HepG2 (cell line): ENCODE results near the gene FBXO2. TPM values are rescaled to one million over a fixed set of nuclear protein-coding genes. Genes with fewer than 3 reads are reported as not detected.
A peak's percentile ranks its signal among the peaks of the same experiment; 100 is the strongest.

Experiments used
- ATAC-seq: fragments of 200-7000 bp; cut with Tn5 transposase; 3 replicates; pipeline ENCODE4 v1.9.1; 2020; ENCODE audit warnings: mild to moderate bottlenecking, moderate library complexity
- BruUV-seq: library from RNA; stranded (reverse); fragments of 400-500 nt; replicated peaks from 2 replicates; lab custom pipeline; 2021; lab: Mats Ljungman, UMichigan
- CTCF ChIA-PET: fragments of 300-600 bp; formaldehyde crosslinking; extraction: SDS; loops from one replicate; lab custom pipeline; 2021; ENCODE audit warnings: low total read pairs, inconsistent platforms, low intra/inter-chr PET ratio; lab: Yijun Ruan, JAX
- POLR2A ChIA-PET: fragments of 350-600 bp; sonication (Branson Sonifier 250); formaldehyde crosslinking; loops from one replicate; lab custom pipeline; 2020; ENCODE audit warnings: antibody characterized with exemption, inconsistent platforms; lab: Yijun Ruan, JAX
- DNase-seq: peaks from one replicate; pipeline ENCODE4 v3.0.0-alpha.2; 2015; ENCODE audit warnings: low spot score
- FAIRE-seq: peaks from 3 replicates; lab custom pipeline; 2011; peaks lifted over from hg19 to GRCh38; lab: Jason Lieb, UNC
- H2AFZ ChIP-seq: one replicate; pipeline ENCODE4 v1.6.1; 2011; ENCODE audit warnings: low read length, inconsistent platforms
- H3K27ac ChIP-seq: fragments of 300-600 bp; 3 replicates; pipeline ENCODE4 v1.8.0; 2011; ENCODE audit warnings: mixed run types, mild to moderate bottlenecking, mixed read lengths, low read length, inconsistent platforms; ENCODE audit not compliant: insufficient read depth; ENCODE audit errors: extremely low read length
- H3K27me3 ChIP-seq, 2 experiments: fragments of 200-600 bp in 1 of 2; 2 replicates in 1 of 2; 3 replicates in 1 of 2; pipeline versions ENCODE4 v1.6.0 to v1.8.0; 2011; ENCODE audit warnings: low read length in 2 of 2, mild to moderate bottlenecking in 2 of 2, moderate library complexity in 2 of 2, inconsistent platforms in 1 of 2; ENCODE audit not compliant: insufficient read depth in 2 of 2, control insufficient read depth in 1 of 2
- H3K36me3 ChIP-seq, 2 experiments: fragments of 200-600 bp in 1 of 2; replicated peaks in 1 of 2; 2 replicates in 1 of 2; 3 replicates in 1 of 2; pipeline versions ENCODE4 v1.5.1 to v1.8.0; 2011; ENCODE audit warnings: low read length in 2 of 2, inconsistent platforms in 1 of 2; ENCODE audit not compliant: insufficient read depth in 2 of 2, control insufficient read depth in 1 of 2
- H3K4me1 ChIP-seq: 2 replicates; pipeline ENCODE4 v1.5.1; 2012; ENCODE audit warnings: low read length, inconsistent platforms; ENCODE audit not compliant: insufficient read depth
- H3K4me2 ChIP-seq: 2 replicates; pipeline ENCODE4 v1.6.0; 2011; ENCODE audit warnings: low read depth, low read length, inconsistent platforms
- H3K4me3 ChIP-seq, 3 experiments: fragments of 200-600 bp in 1 of 3; sonication (generic), shearing (Covaris generic) in 1 of 3; replicated peaks in 1 of 3; 2 replicates each; pipeline ENCODE4 v1.5.1; 2011 to 2016; ENCODE audit warnings: low read length in 3 of 3, inconsistent platforms in 2 of 3, low read depth in 2 of 3, mild to moderate bottlenecking in 2 of 3, control low read depth in 1 of 3, mixed read lengths in 1 of 3; ENCODE audit not compliant: insufficient read depth in 1 of 3
- H3K79me2 ChIP-seq: one replicate; pipeline ENCODE4 v1.6.1; 2011; ENCODE audit warnings: low read length, inconsistent platforms; ENCODE audit not compliant: insufficient read depth
- H3K9ac ChIP-seq: 2 replicates; pipeline ENCODE4 v1.6.0; 2011; ENCODE audit warnings: mild to moderate bottlenecking, low read depth, low read length, inconsistent platforms; ENCODE audit not compliant: insufficient read depth
- H3K9me3 ChIP-seq: 2 replicates; pipeline ENCODE4 v1.5.1; 2012; ENCODE audit warnings: mild to moderate bottlenecking, low read length
- H4K20me1 ChIP-seq: 2 replicates; pipeline ENCODE4 v1.6.0; 2011; ENCODE audit warnings: inconsistent platforms, mild to moderate bottlenecking, low read length, moderate library complexity; ENCODE audit not compliant: insufficient read depth
- ARID4A ChIP-seq: sonication (generic); formaldehyde crosslinking; IDR thresholded peaks from 2 replicates; pipeline ENCODE4 v1.5.0; 2020; ENCODE audit warnings: mild to moderate bottlenecking, missing genetic modification reagents, borderline replicate concordance
- CEBPZ ChIP-seq: IDR thresholded peaks from 2 replicates; pipeline ENCODE4 v1.6.1; 2012; ENCODE audit warnings: low read length, improper control_type of control experiment
- MIXL1 ChIP-seq: IDR thresholded peaks from 2 replicates; pipeline ENCODE4 v1.6.1; 2016
- SNAPC2 ChIP-seq: sonication (generic); formaldehyde crosslinking; IDR thresholded peaks from 2 replicates; pipeline ENCODE4 v1.8.1; 2022; ENCODE audit warnings: mild to moderate bottlenecking, missing genetic modification reagents
- ZNF530 ChIP-seq: sonication (generic); formaldehyde crosslinking; IDR thresholded peaks from 2 replicates; pipeline ENCODE4 v1.5.0; 2020; ENCODE audit warnings: low read depth, mild to moderate bottlenecking, missing genetic modification reagents
- ZNF629 ChIP-seq: sonication (generic); formaldehyde crosslinking; conservative IDR thresholded peaks from 2 replicates; pipeline ENCODE4 v1.5.0; 2020; ENCODE audit warnings: missing genetic modification reagents
- WGBS: methylation state at CpG from one replicate; pipeline ENCODE4 v1.1.6; 2017; ENCODE audit warnings: low lambda C conversion rate; 5-methylcytosine and 5-hydroxymethylcytosine counted together
- in situ Hi-C: cut with HindIII; loops from 2 replicates; pipeline ENCODE4 v1.10.0; 2017; ENCODE audit warnings: low pct_unique_long_range_greater_than_20kb; ENCODE audit not compliant: extremely low pct_ligation_motif_present
- intact Hi-C: fragments of 100-400 bp; cut with micrococcal nuclease; formaldehyde crosslinking; loops from one replicate; pipeline ENCODE4 v1.10.0; 2022; ENCODE audit not compliant: unreplicated experiment
- polyA plus RNA-seq, 8 experiments: library from polyadenylated mRNA; depleted of rRNA in 3 of 8; stranded (reverse) in 7 of 8; unstranded in 1 of 8; fragments of >200 nt; fragmentation: Illumina TruSeq in 4 of 8; extraction: Trizol in 4 of 8; gene quantifications; 2 replicates each; pipeline versions ENCODE4 v1.2.1 to v1.2.3, GENCODE V29; 2011 to 2016; ENCODE audit warnings: low read depth in 4 of 8, missing spikeins in 1 of 8, mixed read lengths in 1 of 8; ENCODE audit not compliant: insufficient read depth in 1 of 8
- total RNA-seq, 5 experiments: library from RNA; depleted of rRNA; stranded (reverse); fragments of >200 nt; fragmentation: Illumina TruSeq; extraction: Trizol; gene quantifications; 2 replicates each; pipeline ENCODE4 v1.2.3, GENCODE V29; 2016; ENCODE audit warnings: low read depth in 1 of 5

Gene FBXO2
- total and polyA plus RNA-seq, 2 of the 13 experiments (the other 11 are each of a cell fraction or from before 2014, with no cell fraction given) = 79.3 to 112 TPM

- no peak for FAIRE-seq
- CTCF ChIA-PET = no interaction called here
- no CpG with 5 or more reads among the region's 2 CpGs for WGBS
- in situ Hi-C loops (no loop called here), intact Hi-C loops (no loop called here)
- ATAC-seq = no peak
- H3K27me3 ChIP-seq = peaks cover 12 to 41% of the 10 kb centered on the region in 2 experiments; a peak in 3 of 5 replicates
- no peak overlapping the region for H3K27ac ChIP-seq
- BruUV-seq = no TSS peak
- no peaks in the 10 kb centered on the region for H4K20me1 ChIP-seq
- no peak for DNase-seq
- TF ChIP-seq ZNF629 (CRISPR knock-in tag) = peak; percentile 63
- TF ChIP-seq SNAPC2 = no peak
- no peaks in the 10 kb centered on the region for H3K9me3 ChIP-seq
- no peak overlapping the region for H2AFZ ChIP-seq
- H3K4me1 ChIP-seq = no peaks in the 10 kb centered on the region
- H3K9ac ChIP-seq = no peak overlapping the region
- POLR2A ChIA-PET = no interaction called here
- H3K4me3 ChIP-seq = no peak overlapping the region
- H3K4me2 ChIP-seq = no peak overlapping the region
- no peaks in the 10 kb centered on the region for H3K79me2 ChIP-seq
- H3K36me3 ChIP-seq = no peaks in the 10 kb centered on the region
Measured at GRCh38 chr1:11617741-11618140, 36.5 kb downstream of the FBXO2 start.

- DNase-seq (no peak), ATAC-seq (peak; percentile 48; the same call in 2 of the 3 replicates), FAIRE-seq (no peak)
- Histone ChIP-seq H3K9ac (no peak overlapping the region), H3K9me3 (no peaks in the 10 kb centered on the region), H3K4me1 (no peaks in the 10 kb centered on the region), H3K27me3 (peaks cover 12 to 39% of the 10 kb centered on the region in 2 experiments; a peak in 3 of 5 replicates), H3K4me2 (no peak overlapping the region)
- intact Hi-C loops = no loop called here
- WGBS = 0% methylated on average over 4 of the region's 7 CpGs
- in situ Hi-C loops = no loop called here
- no peak for TF ChIP-seq MIXL1
- TF ChIP-seq ZNF530 (CRISPR knock-in tag) = no peak
- TF ChIP-seq CEBPZ = no peak
- no peak for TF ChIP-seq ARID4A (CRISPR knock-in tag)
- TF ChIP-seq, all 625 proteins: peak for 0
- Histone ChIP-seq H3K79me2 (no peaks in the 10 kb centered on the region), H3K36me3 (no peaks in the 10 kb centered on the region), H3K4me3 (no peak overlapping the region), H3K27ac (no peak overlapping the region), H2AFZ (no peak overlapping the region), H4K20me1 (no peaks in the 10 kb centered on the region)
- ChIA-PET POLR2A (no interaction called here), CTCF (no interaction called here)
- no TSS peak for BruUV-seq
Measured at GRCh38 chr1:11617314-11617713, 36.9 kb downstream of the FBXO2 start.
